OCI-LY1 (cell line): ENCODE measurements around the gene CDH4.

Experiments used
- H2AFZ ChIP-seq: fragments of 200-600 bp; sonication (generic), shearing (Covaris generic); 2 replicates; pipeline ENCODE4 v1.6.0; 2014; ENCODE audit warnings: antibody characterized with exemption, mild to moderate bottlenecking, low read length
- H3F3A ChIP-seq: fragments of 200-600 bp; sonication (generic), shearing (Covaris generic); 2 replicates; pipeline ENCODE4 v1.6.0; 2014; ENCODE audit warnings: mild to moderate bottlenecking, antibody characterized with exemption, low read length, moderate library complexity; ENCODE audit not compliant: insufficient read depth
- H3K27ac ChIP-seq: fragments of 200-600 bp; sonication (generic); 2 replicates; pipeline ENCODE4 v1.5.1; 2014; ENCODE audit warnings: low read length, mixed run types, mild to moderate bottlenecking, low read depth; ENCODE audit not compliant: poor library complexity, severe bottlenecking
- H3K27me3 ChIP-seq: fragments of 200-600 bp; sonication (generic); 2 replicates; pipeline ENCODE4 v1.6.0; 2014; ENCODE audit warnings: antibody characterized with exemption, mild to moderate bottlenecking, low read length, moderate library complexity; ENCODE audit not compliant: insufficient read depth
- H3K36me3 ChIP-seq: fragments of 200-600 bp; sonication (generic); 2 replicates; pipeline ENCODE4 v1.6.1; 2014; ENCODE audit warnings: mild to moderate bottlenecking, antibody characterized with exemption, low read length, moderate library complexity, mixed read lengths; ENCODE audit not compliant: insufficient read depth
- H3K4me1 ChIP-seq: fragments of 200-600 bp; sonication (generic); 2 replicates; pipeline ENCODE4 v1.5.1; 2014; ENCODE audit warnings: mild to moderate bottlenecking, low read length, moderate library complexity; ENCODE audit not compliant: insufficient read depth, severe bottlenecking
- H3K4me2 ChIP-seq: fragments of 200-600 bp; sonication (generic), shearing (Covaris generic); 2 replicates; pipeline ENCODE4 v1.6.1; 2014; ENCODE audit warnings: low read length
- H3K4me3 ChIP-seq: fragments of 200-600 bp; sonication (generic); 2 replicates; pipeline ENCODE4 v1.5.1; 2014; ENCODE audit warnings: low read length, low read depth, mild to moderate bottlenecking, mixed read lengths; ENCODE audit not compliant: poor library complexity, severe bottlenecking
- H3K79me2 ChIP-seq: fragments of 200-600 bp; shearing (Covaris generic); 2 replicates; pipeline ENCODE4 v1.6.1; 2016; ENCODE audit warnings: mixed run types, low read length, mixed read lengths; ENCODE audit not compliant: insufficient read depth
- H3K9ac ChIP-seq: fragments of 200-600 bp; sonication (generic), shearing (Covaris generic); 2 replicates; pipeline ENCODE4 v1.6.1; 2014; ENCODE audit warnings: mild to moderate bottlenecking, low read length, mixed read lengths
- H3K9me2 ChIP-seq: fragments of 200-600 bp; sonication (generic), shearing (Covaris generic); 2 replicates; pipeline ENCODE4 v1.6.1; 2014; ENCODE audit warnings: low read depth, mild to moderate bottlenecking, low read length, mixed read lengths
- H3K9me3 ChIP-seq: fragments of 200-600 bp; shearing (Covaris generic); 2 replicates; pipeline ENCODE4 v1.6.1; 2014; ENCODE audit warnings: low read length, mixed read lengths
- H4K20me1 ChIP-seq: fragments of 200-600 bp; sonication (generic), shearing (Covaris generic); 2 replicates; pipeline ENCODE4 v1.6.0; 2016; ENCODE audit warnings: mild to moderate bottlenecking, low read length; ENCODE audit not compliant: insufficient read depth
- EZH2 ChIP-seq: fragments of 200-600 bp; sonication (generic), shearing (Covaris generic); IDR thresholded peaks from 2 replicates; pipeline ENCODE4 v1.8.0; 2017; ENCODE audit warnings: borderline replicate concordance, mixed run types, mild to moderate bottlenecking, antibody characterized with exemption, low read length, moderate library complexity, mixed read lengths
- TF ChIP-seq, protein P1 (sequence below): fragments of 200-600 bp; sonication (generic), shearing (Covaris generic); IDR thresholded peaks from 2 replicates; pipeline ENCODE4 v1.5.1; 2017; ENCODE audit warnings: mild to moderate bottlenecking, antibody characterized with exemption, low read length, moderate library complexity, mixed read lengths

CDH4 gene

DNA sequence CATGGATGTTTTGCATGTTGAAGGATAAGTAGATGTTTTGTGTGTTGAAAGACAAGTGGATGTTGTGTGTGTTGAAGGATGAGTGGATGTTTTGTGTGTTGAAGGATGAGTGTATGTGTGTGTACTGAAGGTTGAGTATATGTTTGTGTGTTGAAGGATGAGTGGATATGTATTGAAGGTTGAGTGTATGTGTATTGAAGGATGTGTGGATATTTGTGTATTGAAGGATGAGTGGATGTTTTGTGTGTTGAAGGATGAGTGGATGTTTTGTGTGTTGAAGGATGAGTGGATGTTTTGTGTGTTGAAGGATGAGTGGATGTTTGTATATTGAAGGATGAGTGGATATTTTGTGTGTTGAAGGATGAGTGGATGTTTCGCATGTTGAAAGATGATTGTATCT is 325.0 kb downstream of the CDH4 start:
- H3K9ac ChIP-seq = no peak overlapping the region
- H3K79me2 ChIP-seq = no peaks in the 10 kb centered on the region
- H3K4me2 ChIP-seq = no peak overlapping the region
- no peaks in the 10 kb centered on the region for H3K36me3 ChIP-seq
- no peak overlapping the region for H2AFZ ChIP-seq
- no peaks in the 10 kb centered on the region for H3K27me3 ChIP-seq
- H3K4me1 ChIP-seq = no peaks in the 10 kb centered on the region
- H3K4me3 ChIP-seq = no peak overlapping the region
- H3K27ac ChIP-seq = no peak overlapping the region
- H3K9me3 ChIP-seq = no peaks in the 10 kb centered on the region
- no peaks in the 10 kb centered on the region for H3F3A ChIP-seq
- no peak for TF ChIP-seq EZH2
- TF ChIP-seq, protein P1, sequence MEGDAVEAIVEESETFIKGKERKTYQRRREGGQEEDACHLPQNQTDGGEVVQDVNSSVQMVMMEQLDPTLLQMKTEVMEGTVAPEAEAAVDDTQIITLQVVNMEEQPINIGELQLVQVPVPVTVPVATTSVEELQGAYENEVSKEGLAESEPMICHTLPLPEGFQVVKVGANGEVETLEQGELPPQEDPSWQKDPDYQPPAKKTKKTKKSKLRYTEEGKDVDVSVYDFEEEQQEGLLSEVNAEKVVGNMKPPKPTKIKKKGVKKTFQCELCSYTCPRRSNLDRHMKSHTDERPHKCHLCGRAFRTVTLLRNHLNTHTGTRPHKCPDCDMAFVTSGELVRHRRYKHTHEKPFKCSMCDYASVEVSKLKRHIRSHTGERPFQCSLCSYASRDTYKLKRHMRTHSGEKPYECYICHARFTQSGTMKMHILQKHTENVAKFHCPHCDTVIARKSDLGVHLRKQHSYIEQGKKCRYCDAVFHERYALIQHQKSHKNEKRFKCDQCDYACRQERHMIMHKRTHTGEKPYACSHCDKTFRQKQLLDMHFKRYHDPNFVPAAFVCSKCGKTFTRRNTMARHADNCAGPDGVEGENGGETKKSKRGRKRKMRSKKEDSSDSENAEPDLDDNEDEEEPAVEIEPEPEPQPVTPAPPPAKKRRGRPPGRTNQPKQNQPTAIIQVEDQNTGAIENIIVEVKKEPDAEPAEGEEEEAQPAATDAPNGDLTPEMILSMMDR = no peak
- no peaks in the 10 kb centered on the region for H4K20me1 ChIP-seq
- H3K9me2 ChIP-seq = no peaks in the 10 kb centered on the region

DNA sequence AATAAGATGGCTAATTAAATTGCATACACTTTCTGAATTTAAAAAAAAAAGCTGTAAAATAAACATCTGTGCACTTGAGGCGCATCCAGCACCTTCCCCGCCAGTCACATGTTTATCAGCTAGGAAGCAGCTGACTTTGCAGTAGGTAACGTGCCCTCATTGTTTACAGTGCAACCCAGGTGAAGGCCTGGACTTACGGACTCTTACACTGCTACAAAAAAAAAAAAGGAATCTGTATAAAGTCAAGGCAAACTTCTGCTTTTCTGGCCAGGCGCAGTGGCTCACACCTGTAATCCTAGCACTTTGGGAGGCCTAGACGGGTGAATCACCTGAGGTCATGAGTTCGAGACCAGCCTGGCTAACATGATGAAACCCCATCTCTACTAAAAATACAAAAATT is 327.8 kb downstream of the CDH4 start:
- no peaks in the 10 kb centered on the region for H3K27me3 ChIP-seq
- no peaks in the 10 kb centered on the region for H3K9me3 ChIP-seq
- H3K36me3 ChIP-seq = no peaks in the 10 kb centered on the region
- no peaks in the 10 kb centered on the region for H4K20me1 ChIP-seq
- no peaks in the 10 kb centered on the region for H3K4me1 ChIP-seq
- no peaks in the 10 kb centered on the region for H3F3A ChIP-seq
- H3K9me2 ChIP-seq = no peaks in the 10 kb centered on the region
- H3K27ac ChIP-seq = no peak overlapping the region
- no peak overlapping the region for H3K4me3 ChIP-seq
- no peaks in the 10 kb centered on the region for H3K79me2 ChIP-seq
- no peak for TF ChIP-seq EZH2
- TF ChIP-seq, protein P1 = no peak
- no peak overlapping the region for H3K9ac ChIP-seq
- no peak overlapping the region for H2AFZ ChIP-seq
- no peak overlapping the region for H3K4me2 ChIP-seq

DNA sequence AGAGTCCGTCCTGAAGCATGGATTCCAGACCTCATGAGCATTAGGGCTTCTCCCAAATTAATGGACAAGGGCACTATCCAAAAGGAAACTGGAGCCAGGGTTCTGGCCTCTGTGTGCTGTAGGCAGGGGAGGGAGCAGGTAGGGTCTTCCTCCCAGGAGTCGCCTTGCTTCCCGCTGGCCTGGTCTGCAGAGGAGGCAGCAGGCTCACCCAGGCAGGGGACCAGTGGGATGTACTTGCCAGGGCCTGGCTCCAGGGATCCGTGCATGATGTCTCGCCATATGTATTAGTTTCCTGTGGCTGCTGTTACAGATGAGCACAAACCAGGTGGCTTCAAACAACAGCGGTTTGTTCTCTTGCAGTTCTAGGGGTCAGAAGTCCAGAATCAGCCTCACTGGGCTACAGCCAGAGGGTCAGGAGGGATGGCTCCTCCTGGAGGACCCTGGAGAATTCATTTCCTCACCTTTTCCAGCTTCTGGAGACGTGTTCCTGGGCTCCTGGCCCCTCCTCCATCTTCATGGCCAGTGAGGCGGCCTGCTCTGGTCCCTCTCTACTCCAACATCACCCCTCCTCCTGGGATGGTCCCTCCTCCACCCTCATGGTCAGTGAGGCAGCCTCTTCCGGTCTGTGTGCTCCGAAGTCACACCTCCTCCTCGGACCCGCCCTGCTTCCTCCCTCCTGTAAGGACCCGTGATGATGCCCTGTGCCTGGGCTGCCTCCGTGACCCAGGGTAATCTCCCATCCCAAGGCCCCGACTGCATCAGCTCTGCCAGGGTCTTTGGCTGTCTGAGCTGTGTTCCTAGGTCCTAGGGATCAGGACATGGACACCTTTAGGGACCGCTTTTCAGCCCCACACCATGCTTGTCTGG is 329.1 kb downstream of the CDH4 start:
- Histone ChIP-seq H3K9me2 (no peaks in the 10 kb centered on the region), H3K27me3 (no peaks in the 10 kb centered on the region), H3K9me3 (no peaks in the 10 kb centered on the region), H3K36me3 (no peaks in the 10 kb centered on the region), H3K4me2 (no peak overlapping the region), H3K9ac (no peak overlapping the region), H3F3A (no peaks in the 10 kb centered on the region), H2AFZ (no peak overlapping the region), H3K4me1 (no peaks in the 10 kb centered on the region), H3K79me2 (no peaks in the 10 kb centered on the region), H4K20me1 (no peaks in the 10 kb centered on the region), H3K27ac (no peak overlapping the region), H3K4me3 (no peak overlapping the region)
- TF ChIP-seq, protein P1 = no peak
- no peak for TF ChIP-seq EZH2
